GM19025 (cell line): Measurements from ENCODE around the gene TADA2B.

ENCODE experiments used
- ATAC-seq: cut with Tn5 transposase; IDR thresholded peaks from one replicate; pipeline ENCODE4 v1.9.1; 2021; ENCODE audit warnings: mild to moderate bottlenecking, low read depth, moderate library complexity; ENCODE audit not compliant: unreplicated experiment

Gene TADA2B

DNA sequence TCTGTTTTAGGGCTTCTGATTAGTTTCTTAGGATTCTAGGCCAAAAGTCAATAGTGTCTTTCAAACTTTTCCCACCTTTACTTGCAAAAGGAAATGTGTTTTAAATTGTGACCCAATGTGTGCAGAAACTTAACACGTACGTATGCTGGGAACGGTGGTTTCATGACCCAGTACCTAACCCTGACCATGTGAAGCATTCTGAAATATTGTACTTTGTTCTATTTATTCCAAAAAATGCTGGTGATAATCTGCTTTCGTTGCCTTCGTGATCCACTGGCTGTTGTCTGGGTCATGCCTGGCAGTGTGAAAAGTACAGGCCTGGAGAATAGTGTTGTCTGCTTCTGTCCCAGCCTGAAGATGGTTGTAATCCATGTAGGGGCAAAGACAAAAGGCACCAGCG, 26.7 kb upstream of the TADA2B start:
- ATAC-seq: no peak

DNA sequence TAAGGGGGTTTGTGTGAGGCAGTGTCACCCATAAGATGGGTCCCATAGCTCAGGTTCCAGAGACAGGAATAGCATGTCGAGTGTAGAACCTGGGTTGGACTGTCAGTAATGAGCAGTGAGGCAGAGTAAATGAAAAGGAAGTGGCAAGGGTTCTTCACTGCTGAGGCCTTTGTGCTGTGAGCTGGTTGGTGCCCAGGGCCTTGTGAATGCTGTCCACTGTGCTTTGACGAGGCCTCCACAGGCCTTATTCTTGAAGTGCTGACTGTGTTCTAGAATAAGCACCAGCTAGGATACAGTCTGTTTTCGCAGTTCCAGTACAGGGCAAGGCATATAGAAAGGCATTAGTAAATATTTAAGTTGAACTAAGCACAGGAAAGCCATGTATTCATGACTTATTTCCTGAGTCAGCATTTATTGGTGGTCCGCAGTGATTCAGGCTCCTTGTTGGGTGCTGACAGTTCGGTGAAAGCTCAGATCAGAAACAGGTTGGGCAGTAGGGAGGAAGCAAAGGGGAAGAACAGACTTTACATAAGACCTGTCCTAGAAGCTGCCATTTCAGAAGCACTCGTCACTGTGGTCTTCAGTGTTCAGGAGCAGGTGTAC, 25.6 kb upstream of the TADA2B start:
- ATAC-seq: no peak

DNA sequence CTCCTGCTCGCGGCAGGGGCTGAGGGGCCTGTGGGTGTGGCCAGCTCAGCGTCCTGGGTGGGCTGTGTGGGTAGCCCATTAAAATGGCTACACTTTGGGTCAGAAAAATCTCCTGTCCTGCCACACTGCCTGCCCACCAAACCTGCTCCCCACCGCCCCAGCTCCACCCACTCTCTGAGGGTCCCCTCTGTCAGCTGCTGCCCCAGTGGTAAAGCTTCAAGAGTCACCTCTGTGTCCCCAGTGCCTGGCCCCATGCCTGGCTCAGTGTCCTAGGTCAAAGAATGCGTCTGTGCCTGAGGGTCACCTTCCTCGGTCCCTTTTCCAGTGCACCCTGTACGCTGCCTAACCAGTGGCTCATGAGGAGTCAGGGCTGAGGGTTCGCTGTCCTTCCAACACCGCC, 24.9 kb upstream of the TADA2B start:
- no peak for ATAC-seq

DNA sequence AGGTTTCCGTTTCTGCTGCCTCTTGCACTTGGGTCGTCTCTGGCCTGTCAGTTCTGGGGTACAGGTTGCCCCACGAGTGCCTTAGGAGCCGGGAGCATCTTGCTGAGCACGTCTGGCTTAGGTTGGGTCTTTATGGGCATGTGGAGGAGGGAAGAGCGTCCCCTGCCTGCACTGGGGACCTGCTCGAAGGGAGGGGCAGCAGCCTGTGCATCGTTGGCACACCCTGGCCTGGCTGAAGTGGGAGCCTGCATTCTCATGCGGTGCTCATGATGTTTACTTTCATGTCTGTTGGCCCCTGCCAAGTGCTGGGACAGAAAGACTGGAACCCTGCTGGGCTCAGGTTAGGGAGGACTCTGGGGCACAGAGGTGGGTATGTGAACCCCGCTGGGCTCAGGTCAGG, 23.8 kb upstream of the TADA2B start:
- no peak for ATAC-seq

DNA sequence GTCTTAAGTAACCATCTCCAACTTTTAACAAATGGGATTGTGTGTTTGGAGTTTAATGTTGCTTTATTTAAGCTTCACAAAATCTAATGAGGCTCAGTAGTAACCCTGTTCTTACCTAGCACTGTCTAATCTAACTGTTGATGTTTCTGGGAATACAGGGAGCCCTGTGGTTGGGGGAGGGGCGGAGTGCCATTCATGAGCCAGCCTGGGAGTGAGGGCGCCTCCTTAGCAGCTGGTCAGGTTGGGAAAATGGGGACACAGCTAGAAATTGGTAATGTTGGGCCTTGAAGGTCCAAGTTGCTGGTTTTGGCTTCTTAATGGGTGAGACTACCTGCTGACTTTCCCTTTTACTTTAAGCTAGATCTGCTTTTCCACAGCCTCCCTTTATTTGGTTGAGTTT, 22.9 kb upstream of the TADA2B start:
- no peak for ATAC-seq

DNA sequence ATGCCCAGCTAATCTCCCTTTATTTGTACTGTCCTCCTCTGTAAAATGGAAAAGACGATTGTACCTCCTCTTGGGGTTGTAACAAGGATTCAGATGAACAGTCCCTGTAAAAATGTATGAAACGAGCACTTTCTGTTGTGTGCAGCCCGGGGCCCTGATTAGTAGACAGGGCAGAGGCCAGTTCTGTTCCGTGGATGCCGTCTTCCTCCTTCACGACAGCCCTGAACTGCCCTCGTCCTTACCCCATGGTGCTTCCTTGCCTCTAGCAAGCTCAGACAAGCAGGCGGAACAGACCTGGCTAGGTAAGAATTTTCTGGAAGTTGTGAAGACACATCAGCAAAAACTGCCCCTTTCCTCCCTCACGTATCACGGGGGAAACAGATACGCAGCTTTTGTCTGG, 22.3 kb upstream of the TADA2B start:
- ATAC-seq: no peak

DNA sequence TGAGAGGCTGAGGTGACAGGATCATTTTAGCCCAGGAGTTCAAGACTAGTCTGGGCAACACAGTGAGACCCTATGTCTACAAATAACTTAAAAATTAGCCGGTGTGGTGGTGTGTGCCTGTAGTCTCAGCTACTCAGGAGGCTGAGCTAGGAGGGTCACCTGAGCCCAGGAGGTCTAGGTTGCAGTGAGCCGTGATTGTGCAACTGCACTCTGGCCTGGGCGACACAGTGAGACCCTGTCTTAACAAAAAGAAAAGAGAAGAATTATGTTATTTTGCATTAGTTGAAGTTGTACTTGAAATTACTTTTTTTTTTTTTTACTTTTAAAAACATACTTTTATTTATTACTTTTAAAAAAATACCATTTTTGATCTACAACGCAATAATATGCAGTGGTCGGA, 21.8 kb upstream of the TADA2B start:
- no peak for ATAC-seq

DNA sequence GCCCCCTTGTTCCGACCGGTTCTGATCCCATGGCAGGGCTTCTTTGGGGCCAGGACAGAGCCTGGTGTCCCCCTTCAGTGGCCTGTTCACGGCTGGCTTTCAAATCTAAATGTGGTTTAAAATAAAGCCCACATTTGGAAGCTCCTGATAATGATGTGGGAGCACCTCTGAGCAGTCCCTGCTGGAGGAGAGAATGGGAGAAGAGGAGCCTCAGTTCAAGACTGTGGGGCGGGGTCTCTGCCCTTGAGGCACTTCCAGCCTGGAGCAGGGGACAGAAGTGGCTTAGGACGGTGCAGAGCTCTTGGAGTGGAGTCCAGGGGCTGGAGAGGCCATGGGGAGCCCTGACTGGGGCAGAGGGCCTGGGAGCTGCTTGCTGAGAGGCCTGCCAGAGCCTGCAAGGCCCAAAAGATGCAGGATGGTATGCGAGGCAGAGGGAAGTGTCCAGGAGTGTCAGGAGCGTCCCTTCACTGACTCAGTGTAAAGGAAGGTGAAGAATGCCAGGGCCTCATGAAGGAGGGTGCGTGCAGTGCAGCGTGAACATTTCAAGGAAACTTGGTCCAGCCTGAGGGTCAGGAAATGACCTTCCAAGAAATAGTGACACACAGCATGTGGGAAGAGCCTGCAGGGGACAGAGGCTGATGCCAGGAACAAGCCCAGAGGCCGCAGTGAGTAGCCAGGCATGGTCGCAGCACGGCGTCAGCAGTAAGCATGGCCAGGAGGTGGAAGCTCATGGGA, 21.1 kb upstream of the TADA2B start:
- ATAC-seq: no peak

DNA sequence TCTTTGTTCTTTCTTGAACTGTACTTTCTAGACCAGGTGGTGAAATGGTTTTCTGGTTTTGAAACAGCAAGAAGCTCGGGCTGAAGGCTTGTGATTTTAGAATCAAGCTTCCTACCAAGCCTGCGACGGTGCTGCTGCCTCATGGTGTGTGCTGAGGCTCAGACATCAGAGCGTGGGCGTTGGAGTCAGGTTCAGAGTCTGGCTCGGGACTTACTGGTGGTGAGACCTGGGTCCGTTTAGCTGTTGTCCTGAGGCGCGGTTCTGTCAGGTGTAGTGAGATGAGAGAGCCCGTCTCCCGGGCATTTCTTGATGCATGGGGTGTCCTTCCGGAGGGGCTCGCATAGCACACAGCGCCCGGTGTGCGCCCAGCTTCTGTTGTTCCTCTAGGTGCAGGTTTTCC, 19.7 kb upstream of the TADA2B start:
- no peak for ATAC-seq

DNA sequence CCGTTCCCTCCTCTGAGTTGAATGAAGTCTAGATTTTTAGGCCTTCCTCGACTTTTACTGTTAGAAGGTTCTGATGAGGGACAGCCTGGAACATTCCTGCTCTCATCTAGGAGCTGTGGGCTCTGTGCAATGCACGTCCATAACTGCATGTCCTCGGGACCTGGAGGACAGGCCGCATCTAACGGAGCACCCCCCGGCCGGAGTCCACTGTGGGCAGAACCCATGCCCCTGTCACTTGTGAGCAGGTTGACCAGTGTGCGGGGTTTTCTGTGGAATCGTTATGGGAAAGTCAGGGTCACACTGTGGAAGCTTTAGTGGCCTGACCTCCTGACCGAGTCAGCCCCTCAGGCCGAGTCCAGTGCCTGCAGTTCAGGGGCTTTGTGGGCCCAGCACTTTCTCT, 19.3 kb upstream of the TADA2B start:
- no peak for ATAC-seq

DNA sequence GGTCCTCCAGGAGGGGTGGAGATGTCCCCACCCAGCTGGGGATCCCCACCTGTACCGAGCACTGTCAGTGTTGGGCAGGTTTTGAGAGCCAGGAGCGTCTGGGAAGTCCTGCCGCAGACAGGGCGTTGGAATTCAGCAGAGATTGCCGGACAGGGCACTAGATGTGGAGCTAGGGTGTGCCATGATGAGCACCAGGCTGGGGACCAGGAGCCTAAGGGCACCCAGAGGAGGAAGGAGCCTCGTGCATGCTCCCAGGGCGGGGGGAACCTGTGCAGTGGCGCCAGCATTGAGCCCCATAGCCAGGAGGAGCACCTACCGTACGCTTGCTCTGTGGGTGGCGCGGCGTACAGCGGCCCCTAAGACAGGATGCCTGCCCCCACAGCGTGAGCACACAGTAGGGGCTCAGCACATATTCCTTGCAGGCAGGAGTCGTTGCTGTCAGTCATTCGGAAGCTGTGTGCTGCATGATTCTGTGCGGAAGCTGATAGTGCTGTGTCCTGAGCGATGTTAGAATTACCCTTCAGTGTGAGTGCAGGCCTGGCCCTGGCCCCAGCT, 18.8 kb upstream of the TADA2B start:
- no peak for ATAC-seq

DNA sequence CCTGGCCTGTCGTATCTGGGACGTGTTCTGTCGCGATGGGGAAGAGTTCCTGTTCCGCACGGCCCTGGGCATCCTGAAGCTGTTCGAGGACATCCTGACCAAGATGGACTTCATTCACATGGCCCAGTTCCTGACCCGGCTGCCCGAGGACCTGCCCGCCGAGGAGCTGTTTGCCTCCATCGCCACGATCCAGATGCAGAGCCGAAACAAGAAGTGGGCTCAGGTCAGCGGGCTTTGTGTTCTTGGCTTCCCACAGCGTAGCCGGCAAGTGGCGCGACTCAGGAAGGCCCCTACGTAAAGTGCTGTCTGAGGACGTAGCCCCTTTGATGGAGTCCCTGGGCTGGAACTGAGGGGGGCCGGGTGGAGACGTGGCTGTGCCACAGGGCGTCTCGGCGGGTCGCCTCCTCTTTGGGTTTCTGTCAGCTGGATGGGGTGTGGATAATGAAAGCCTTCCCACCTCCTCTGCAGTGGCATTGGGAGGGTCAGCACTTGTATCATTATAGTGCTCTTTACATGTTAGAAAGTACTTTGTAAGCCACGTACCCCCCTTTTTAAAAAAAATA, 18.1 kb upstream of the TADA2B start:
- ATAC-seq: no peak

DNA sequence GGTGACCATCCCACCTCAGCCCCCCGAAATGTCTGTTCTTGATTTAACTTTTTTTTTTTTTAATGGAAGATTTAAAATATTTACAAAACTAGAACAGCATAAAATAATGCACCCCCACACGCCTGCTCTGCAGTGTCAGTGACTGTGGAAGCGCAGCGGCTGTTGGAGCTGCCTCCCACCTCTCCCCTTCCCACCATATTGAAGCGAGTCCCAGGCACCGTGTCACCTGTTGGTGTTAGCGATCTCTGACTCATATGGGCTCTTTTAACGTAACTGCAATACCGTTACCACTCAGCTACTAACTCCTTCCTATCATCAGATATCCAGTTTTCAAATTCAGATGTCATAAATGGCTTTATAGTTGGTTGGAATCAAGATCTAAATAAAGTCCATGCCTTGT, 17.1 kb upstream of the TADA2B start:
- ATAC-seq: no peak

DNA sequence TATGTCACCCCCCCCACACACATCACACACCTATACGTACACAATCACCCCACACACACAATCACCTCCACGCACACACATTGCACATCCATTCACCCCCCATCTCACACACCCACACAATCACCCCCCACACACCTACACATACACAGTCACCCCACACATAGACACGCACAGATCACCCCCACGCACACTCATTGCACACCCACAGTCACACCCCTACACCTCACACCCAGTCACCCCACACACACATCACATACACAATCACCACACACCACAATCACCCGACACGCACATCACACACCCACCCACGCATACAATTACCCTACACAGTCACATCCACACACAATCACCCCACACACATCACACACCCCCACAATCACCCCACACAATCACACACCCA, 15.9 kb upstream of the TADA2B start:
- ATAC-seq: no peak

DNA sequence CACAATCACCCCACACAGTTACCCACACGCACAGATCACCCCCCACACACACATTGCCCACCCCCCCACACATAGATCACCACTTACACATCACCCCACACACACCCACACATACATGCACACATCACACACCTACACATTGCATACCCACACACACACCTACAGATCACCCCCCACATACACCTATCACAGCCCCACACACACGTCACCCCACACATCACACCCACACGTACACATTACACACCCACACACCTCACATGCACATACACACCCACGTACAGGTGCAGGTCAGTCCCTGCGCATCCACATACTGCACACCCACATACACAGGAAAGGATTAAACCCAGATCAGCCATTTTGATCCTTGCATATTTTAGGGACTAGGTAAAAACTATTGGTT, 15.3 kb upstream of the TADA2B start:
- no peak for ATAC-seq

DNA sequence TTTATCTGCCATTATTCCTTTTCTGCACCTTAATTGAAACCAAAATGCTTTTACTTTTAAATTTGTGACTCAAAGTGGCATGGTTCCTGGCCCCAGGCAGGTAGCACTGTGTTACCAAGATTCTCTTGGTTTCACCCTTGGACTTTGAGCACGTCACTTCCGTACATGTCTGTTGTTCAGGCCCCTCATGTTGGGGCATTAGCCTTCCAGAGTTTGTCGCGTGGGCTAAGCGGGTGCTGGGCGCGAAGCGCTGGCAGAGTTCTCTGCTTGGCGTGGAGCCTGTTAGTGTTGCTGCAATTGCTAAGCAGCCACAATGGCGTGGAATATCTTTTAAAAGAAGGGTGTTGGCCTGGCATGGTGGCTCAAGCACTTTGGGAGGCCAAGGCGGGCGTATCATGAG, 14.0 kb upstream of the TADA2B start:
- ATAC-seq: no peak

DNA sequence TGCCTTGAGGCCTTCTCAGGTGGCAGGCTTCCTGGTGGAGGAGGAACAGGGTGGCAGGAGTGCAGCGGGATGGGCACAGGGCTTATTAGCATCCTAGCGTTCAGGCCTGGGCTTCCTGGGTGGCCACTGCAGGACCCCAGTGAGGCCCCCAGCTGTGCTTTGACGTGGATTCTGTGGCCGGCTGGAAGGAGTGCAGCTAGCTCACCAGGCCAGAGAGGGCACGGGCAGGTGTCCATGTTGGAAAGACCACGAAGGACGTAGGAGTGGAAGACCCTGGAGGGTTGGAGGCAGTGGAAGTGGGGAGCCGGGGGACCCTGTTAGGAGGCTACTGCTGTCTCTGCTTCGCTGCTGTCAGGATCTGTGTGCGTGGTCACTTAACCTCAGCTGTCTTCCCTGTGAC, 13.3 kb upstream of the TADA2B start:
- ATAC-seq: no peak

DNA sequence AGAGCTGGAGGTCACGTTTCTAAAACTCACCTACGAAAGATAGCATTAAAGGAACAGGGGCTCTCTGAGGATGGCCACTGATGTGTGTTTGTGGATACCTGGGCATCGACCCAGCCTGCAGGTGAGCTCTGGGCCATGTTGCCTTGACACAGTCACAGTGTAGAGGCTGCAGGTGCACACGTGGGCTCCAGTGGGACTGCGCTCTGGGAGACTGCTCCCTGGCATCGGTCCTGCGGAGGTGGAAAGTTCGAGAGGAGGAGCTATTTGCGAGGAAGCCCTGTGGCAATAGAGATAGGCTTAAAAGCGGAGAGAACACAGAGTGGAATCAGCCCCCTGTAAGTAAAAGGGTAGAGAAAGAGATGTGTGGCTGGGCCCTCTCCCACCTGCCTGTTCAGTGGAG, 12.3 kb upstream of the TADA2B start:
- ATAC-seq: no peak

DNA sequence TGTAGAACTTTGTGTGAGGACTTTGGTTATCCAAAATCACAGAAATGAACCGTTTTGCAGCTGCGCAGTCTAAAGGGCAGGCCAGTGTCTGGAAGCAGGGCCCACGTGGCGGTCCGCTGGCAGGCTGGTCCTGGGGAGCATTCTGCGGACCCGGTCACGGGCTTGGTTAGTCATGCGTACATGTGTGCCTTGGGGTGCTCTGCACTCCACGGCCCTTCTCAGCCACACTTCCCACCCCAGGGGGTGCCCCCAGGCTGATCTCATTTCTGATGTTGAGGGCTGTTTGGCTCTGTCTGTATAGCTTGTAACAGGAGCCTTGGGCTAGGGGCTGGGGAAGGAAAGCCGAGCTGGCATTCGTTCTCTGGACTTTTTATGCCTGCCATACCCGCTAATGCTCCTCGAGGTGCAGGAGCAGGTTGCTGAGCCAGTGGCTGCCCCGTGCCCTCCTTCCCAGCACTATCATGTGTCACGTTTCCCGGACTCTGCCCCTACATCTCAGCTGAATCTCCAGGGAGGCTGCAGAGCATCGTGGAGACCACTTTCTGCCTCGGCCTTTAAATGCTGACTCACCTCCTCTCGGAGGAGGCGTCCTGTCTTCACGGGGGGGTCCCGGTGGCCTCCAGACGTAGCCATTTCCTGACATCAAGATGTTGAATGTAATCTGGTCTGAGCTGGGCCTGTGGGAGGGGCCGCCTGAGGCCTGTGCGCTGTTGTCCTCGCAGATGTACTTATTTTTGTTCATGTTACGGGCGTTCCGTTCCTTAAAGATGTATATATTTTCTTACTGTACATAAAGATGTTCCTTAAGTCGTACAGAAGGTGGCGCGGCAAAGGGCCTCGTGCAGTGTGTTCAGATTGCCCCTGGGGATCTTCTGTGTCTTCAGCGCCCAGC, 11.4 kb upstream of the TADA2B start:
- no peak for ATAC-seq

DNA sequence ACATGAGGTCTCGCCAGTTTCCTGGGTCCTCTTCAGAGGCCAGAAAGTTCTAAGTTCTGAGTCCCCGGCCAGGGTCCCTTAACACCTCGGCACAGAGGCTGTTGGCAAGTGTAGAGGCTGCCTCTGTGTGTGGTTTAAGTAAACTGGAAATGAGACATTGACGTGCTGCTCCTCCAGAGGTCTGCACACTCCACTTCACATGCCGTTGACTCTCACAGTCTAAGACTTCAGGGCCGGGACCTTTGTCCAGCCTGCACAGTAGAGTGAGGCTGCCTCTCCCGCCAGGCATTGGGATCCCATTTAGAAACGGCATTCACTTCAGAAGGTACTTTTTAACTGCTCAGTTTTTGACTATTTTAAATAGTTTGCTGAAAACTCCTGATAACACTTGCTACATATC, 10.6 kb upstream of the TADA2B start:
- no peak for ATAC-seq
